HepG2 (cell line): ENCODE data around the gene TTLL11. TPM values are rescaled to one million over a fixed set of nuclear protein-coding genes. Genes with fewer than 3 reads are reported as not detected.

Source experiments
- ATAC-seq: fragments of 200-7000 bp; cut with Tn5 transposase; 3 replicates; pipeline ENCODE4 v1.9.1; 2020; ENCODE audit warnings: mild to moderate bottlenecking, moderate library complexity
- BruUV-seq: library from RNA; stranded (reverse); fragments of 400-500 nt; replicated peaks from 2 replicates; lab custom pipeline; 2021; lab: Mats Ljungman, UMichigan
- CTCF ChIA-PET: fragments of 300-600 bp; formaldehyde crosslinking; extraction: SDS; loops from one replicate; lab custom pipeline; 2021; ENCODE audit warnings: low total read pairs, inconsistent platforms, low intra/inter-chr PET ratio; lab: Yijun Ruan, JAX
- POLR2A ChIA-PET: fragments of 350-600 bp; sonication (Branson Sonifier 250); formaldehyde crosslinking; loops from one replicate; lab custom pipeline; 2020; ENCODE audit warnings: antibody characterized with exemption, inconsistent platforms; lab: Yijun Ruan, JAX
- DNase-seq: peaks from one replicate; pipeline ENCODE4 v3.0.0-alpha.2; 2015; ENCODE audit warnings: low spot score
- FAIRE-seq: peaks from 3 replicates; lab custom pipeline; 2011; peaks lifted over from hg19 to GRCh38; lab: Jason Lieb, UNC
- H2AFZ ChIP-seq: one replicate; pipeline ENCODE4 v1.6.1; 2011; ENCODE audit warnings: low read length, inconsistent platforms
- H3K27ac ChIP-seq: fragments of 300-600 bp; 3 replicates; pipeline ENCODE4 v1.8.0; 2011; ENCODE audit warnings: mixed run types, mild to moderate bottlenecking, mixed read lengths, low read length, inconsistent platforms; ENCODE audit not compliant: insufficient read depth; ENCODE audit errors: extremely low read length
- H3K27me3 ChIP-seq, 2 experiments: fragments of 200-600 bp in 1 of 2; 2 replicates in 1 of 2; 3 replicates in 1 of 2; pipeline versions ENCODE4 v1.6.0 to v1.8.0; 2011; ENCODE audit warnings: low read length in 2 of 2, mild to moderate bottlenecking in 2 of 2, moderate library complexity in 2 of 2, inconsistent platforms in 1 of 2; ENCODE audit not compliant: insufficient read depth in 2 of 2, control insufficient read depth in 1 of 2
- H3K36me3 ChIP-seq, 2 experiments: fragments of 200-600 bp in 1 of 2; replicated peaks in 1 of 2; 2 replicates in 1 of 2; 3 replicates in 1 of 2; pipeline versions ENCODE4 v1.5.1 to v1.8.0; 2011; ENCODE audit warnings: low read length in 2 of 2, inconsistent platforms in 1 of 2; ENCODE audit not compliant: insufficient read depth in 2 of 2, control insufficient read depth in 1 of 2
- H3K4me1 ChIP-seq: 2 replicates; pipeline ENCODE4 v1.5.1; 2012; ENCODE audit warnings: low read length, inconsistent platforms; ENCODE audit not compliant: insufficient read depth
- H3K4me2 ChIP-seq: 2 replicates; pipeline ENCODE4 v1.6.0; 2011; ENCODE audit warnings: low read depth, low read length, inconsistent platforms
- H3K4me3 ChIP-seq, 3 experiments: fragments of 200-600 bp in 1 of 3; sonication (generic), shearing (Covaris generic) in 1 of 3; replicated peaks in 1 of 3; 2 replicates each; pipeline ENCODE4 v1.5.1; 2011 to 2016; ENCODE audit warnings: low read length in 3 of 3, inconsistent platforms in 2 of 3, low read depth in 2 of 3, mild to moderate bottlenecking in 2 of 3, control low read depth in 1 of 3, mixed read lengths in 1 of 3; ENCODE audit not compliant: insufficient read depth in 1 of 3
- H3K79me2 ChIP-seq: one replicate; pipeline ENCODE4 v1.6.1; 2011; ENCODE audit warnings: low read length, inconsistent platforms; ENCODE audit not compliant: insufficient read depth
- H3K9ac ChIP-seq: 2 replicates; pipeline ENCODE4 v1.6.0; 2011; ENCODE audit warnings: mild to moderate bottlenecking, low read depth, low read length, inconsistent platforms; ENCODE audit not compliant: insufficient read depth
- H3K9me3 ChIP-seq: 2 replicates; pipeline ENCODE4 v1.5.1; 2012; ENCODE audit warnings: mild to moderate bottlenecking, low read length
- H4K20me1 ChIP-seq: 2 replicates; pipeline ENCODE4 v1.6.0; 2011; ENCODE audit warnings: inconsistent platforms, mild to moderate bottlenecking, low read length, moderate library complexity; ENCODE audit not compliant: insufficient read depth
- ATF3 ChIP-seq: sonication (generic); formaldehyde crosslinking; IDR thresholded peaks from 2 replicates; pipeline ENCODE4 v1.4.0; 2020; ENCODE audit warnings: missing genetic modification reagents
- FOXK1 ChIP-seq: sonication (generic); formaldehyde crosslinking; IDR thresholded peaks from 2 replicates; pipeline ENCODE4 v1.4.0; 2020; ENCODE audit warnings: low read depth, missing genetic modification reagents, borderline replicate concordance
- IKZF1 ChIP-seq: fragments of 450-650 bp; IDR thresholded peaks from 2 replicates; pipeline ENCODE4 v1.7.1; 2016
- KDM2A ChIP-seq: sonication (generic); formaldehyde crosslinking; IDR thresholded peaks from 2 replicates; pipeline ENCODE4 v1.4.0; 2020; ENCODE audit warnings: low read depth, missing genetic modification reagents, borderline replicate concordance
- MTF1 ChIP-seq: sonication (generic); formaldehyde crosslinking; IDR thresholded peaks from 2 replicates; pipeline ENCODE4 v1.5.0; 2020; ENCODE audit warnings: missing genetic modification reagents
- SIX1 ChIP-seq: sonication (generic); formaldehyde crosslinking; IDR thresholded peaks from 2 replicates; pipeline ENCODE4 v1.4.0; 2020; ENCODE audit warnings: missing genetic modification reagents, borderline replicate concordance
- SKI ChIP-seq: fragments of 450-650 bp; IDR thresholded peaks from one replicate; pipeline ENCODE4 v1.6.1; 2018; ENCODE audit warnings: mild to moderate bottlenecking; ENCODE audit not compliant: partially characterized antibody
- SMYD3 ChIP-seq: sonication (generic); formaldehyde crosslinking; IDR thresholded peaks from 2 replicates; pipeline ENCODE4 v1.8.1; 2023; ENCODE audit warnings: mild to moderate bottlenecking, missing genetic modification reagents
- STAG1 ChIP-seq: sonication (generic); formaldehyde crosslinking; IDR thresholded peaks from 2 replicates; pipeline ENCODE4 v1.4.0; 2020; ENCODE audit warnings: missing genetic modification reagents
- ZNF263 ChIP-seq: sonication (generic); formaldehyde crosslinking; IDR thresholded peaks from 2 replicates; pipeline ENCODE4 v1.4.0; 2020; ENCODE audit warnings: missing genetic modification reagents
- ZNF597 ChIP-seq: sonication (generic); formaldehyde crosslinking; IDR thresholded peaks from 2 replicates; pipeline ENCODE4 v1.5.0; 2020; ENCODE audit warnings: missing genetic modification reagents
- ZNF713 ChIP-seq: sonication (generic); formaldehyde crosslinking; IDR thresholded peaks from 2 replicates; pipeline ENCODE4 v1.4.0; 2020; ENCODE audit warnings: mild to moderate bottlenecking, missing genetic modification reagents
- WGBS: methylation state at CpG from one replicate; pipeline ENCODE4 v1.1.6; 2017; ENCODE audit warnings: low lambda C conversion rate; 5-methylcytosine and 5-hydroxymethylcytosine counted together
- in situ Hi-C: cut with HindIII; loops from 2 replicates; pipeline ENCODE4 v1.10.0; 2017; ENCODE audit warnings: low pct_unique_long_range_greater_than_20kb; ENCODE audit not compliant: extremely low pct_ligation_motif_present
- intact Hi-C: fragments of 100-400 bp; cut with micrococcal nuclease; formaldehyde crosslinking; loops from one replicate; pipeline ENCODE4 v1.10.0; 2022; ENCODE audit not compliant: unreplicated experiment
- polyA plus RNA-seq, 8 experiments: library from polyadenylated mRNA; depleted of rRNA in 3 of 8; stranded (reverse) in 7 of 8; unstranded in 1 of 8; fragments of >200 nt; fragmentation: Illumina TruSeq in 4 of 8; extraction: Trizol in 4 of 8; gene quantifications; 2 replicates each; pipeline versions ENCODE4 v1.2.1 to v1.2.3, GENCODE V29; 2011 to 2016; ENCODE audit warnings: low read depth in 4 of 8, missing spikeins in 1 of 8, mixed read lengths in 1 of 8; ENCODE audit not compliant: insufficient read depth in 1 of 8
- total RNA-seq, 5 experiments: library from RNA; depleted of rRNA; stranded (reverse); fragments of >200 nt; fragmentation: Illumina TruSeq; extraction: Trizol; gene quantifications; 2 replicates each; pipeline ENCODE4 v1.2.3, GENCODE V29; 2016; ENCODE audit warnings: low read depth in 1 of 5

Gene TTLL11
- total and polyA plus RNA-seq, 2 of the 13 experiments (the other 11 are each of a cell fraction or from before 2014, with no cell fraction given): 4.5 to 5.2 TPM

- TF ChIP-seq FOXK1 (CRISPR knock-in tag) (no peak), SIX1 (CRISPR knock-in tag) (no peak)
These were observed 138.5 kb downstream of the TTLL11 start (continued) for GRCh38 chr9:121954477-121955140.

- intact Hi-C loops: no loop called here
- H3K9ac ChIP-seq: no peak overlapping the region
These were observed 140.5 kb downstream of the TTLL11 start for GRCh38 chr9:121952611-121953010.

More at GRCh38 chr9:121952611-121953010, 140.5 kb downstream of the TTLL11 start:
- no peak overlapping the region for H3K4me3 ChIP-seq
- H3K27ac ChIP-seq: no peak overlapping the region
- no TSS peak for BruUV-seq
- WGBS: 35% methylated on average over 3 of the region's 3 CpGs
- no peaks in the 10 kb centered on the region for H3K79me2 ChIP-seq
- no peak overlapping the region for H3K4me2 ChIP-seq
- H2AFZ ChIP-seq: no peak overlapping the region
- CTCF ChIA-PET: no interaction called here
- FAIRE-seq (no peak), DNase-seq (no peak), ATAC-seq (no peak)
- in situ Hi-C loops: no loop called here
- no peak for TF ChIP-seq ZNF713 (CRISPR knock-in tag)
- no peak for TF ChIP-seq KDM2A
- TF ChIP-seq ATF3 (CRISPR knock-in tag): no peak
- no peak for TF ChIP-seq SKI
- TF ChIP-seq STAG1 (CRISPR knock-in tag): no peak
- no peak for TF ChIP-seq SMYD3
- TF ChIP-seq ZNF597 (CRISPR knock-in tag): no peak
- no peak for TF ChIP-seq IKZF1
- TF ChIP-seq ZNF263 (CRISPR knock-in tag): no peak
- no peak for TF ChIP-seq MTF1 (CRISPR knock-in tag)
- no peaks in the 10 kb centered on the region for H3K36me3 ChIP-seq
- H3K4me1 ChIP-seq: no peaks in the 10 kb centered on the region
- POLR2A ChIA-PET: no interaction called here
- H3K9me3 ChIP-seq: no peaks in the 10 kb centered on the region
- no peaks in the 10 kb centered on the region for H4K20me1 ChIP-seq
- H3K27me3 ChIP-seq: peaks cover 0 to 1% of the 10 kb centered on the region in 2 experiments; a peak in 1 of 5 replicates
